ENCODE results near the gene CRACDL. TPM values are rescaled to one million over a fixed set of nuclear protein-coding genes. Genes with fewer than 3 reads are reported as not detected.

CRACDL gene
- total and polyA plus RNA-seq, 4 experiments from 2014 or later: 0.25 to 1.3 (median 1.2) TPM

DNA sequence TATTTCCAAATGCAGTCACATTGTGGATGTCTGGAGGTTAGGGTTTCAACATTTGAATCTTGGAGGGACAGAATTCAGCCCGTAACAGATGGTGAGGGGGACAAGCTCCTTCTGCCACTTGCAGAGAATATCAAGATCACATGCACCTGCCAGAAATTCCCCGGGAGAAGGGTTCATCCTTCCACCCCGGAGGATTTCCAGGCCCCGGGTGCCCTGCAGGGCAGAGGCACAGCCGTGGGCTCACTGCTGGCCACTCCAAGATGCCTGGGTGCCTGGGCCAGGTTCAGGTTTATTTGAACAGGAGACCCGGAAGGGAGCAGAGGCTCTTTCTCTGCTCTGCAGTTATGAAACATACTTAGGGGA, 166.9 kb downstream of the CRACDL start:
- H3K4me3 Mint-ChIP-seq: peak overlapping the region; percentile 67 to 98 (median 76)
- peaks cover 0 to 9% of the 10 kb centered on the region in 2 donors for H3K36me3 Mint-ChIP-seq
- Histone ChIP-seq H3K4me1 (ENCODE audit: insufficient read depth, low read length) (peaks cover 83% of the 10 kb centered on the region), H3K27me3 (ENCODE audit: insufficient read depth, low read length) (no peaks in the 10 kb centered on the region), H3K4me3 (ENCODE audit: low read length in 2 of 2) (peak overlapping the region in 1 of 2 donors; percentile 2), H3K27ac (ENCODE audit: low read depth, low read length) (peak overlapping the region; percentile 57), H3K9me3 (ENCODE audit: control insufficient read depth in 1 of 2, low read length in 2 of 2) (no peaks in the 10 kb centered on the region), H3K36me3 (ENCODE audit: insufficient read depth, low read length) (no peaks in the 10 kb centered on the region)
- intact Hi-C loops (cut with micrococcal nuclease): no loop called here
- ChIA-PET CTCF (ENCODE audit: partially characterized antibody) (interaction anchor here (1.2 to 1.8 kb wide), 3 partner anchors 36 to 54 kb away, joined by 4 to 6 read pairs (median 4); no protein-coding TSS in a partner anchor), POLR2A (ENCODE audit: partially characterized antibody) (interaction anchor here (1.3 to 13.3 kb wide), 4 partner anchors 10 to 109 kb away, joined by 3 to 565 read pairs (median 198); partner anchors contain the start of gene MGAT4A)
- H3K27me3 Mint-ChIP-seq: no peaks in the 10 kb centered on the region
- H3K4me1 Mint-ChIP-seq: peaks cover 65 to 97% (median 79%) of the 10 kb centered on the region in 4 donors
- peaks cover 0 to 2% (median 0%) of the 10 kb centered on the region in 8 donors for H3K9me3 Mint-ChIP-seq
- no peak for DNase-seq
- peak overlapping the region; percentile 89 to 100 (median 98) for H3K27ac Mint-ChIP-seq

DNA sequence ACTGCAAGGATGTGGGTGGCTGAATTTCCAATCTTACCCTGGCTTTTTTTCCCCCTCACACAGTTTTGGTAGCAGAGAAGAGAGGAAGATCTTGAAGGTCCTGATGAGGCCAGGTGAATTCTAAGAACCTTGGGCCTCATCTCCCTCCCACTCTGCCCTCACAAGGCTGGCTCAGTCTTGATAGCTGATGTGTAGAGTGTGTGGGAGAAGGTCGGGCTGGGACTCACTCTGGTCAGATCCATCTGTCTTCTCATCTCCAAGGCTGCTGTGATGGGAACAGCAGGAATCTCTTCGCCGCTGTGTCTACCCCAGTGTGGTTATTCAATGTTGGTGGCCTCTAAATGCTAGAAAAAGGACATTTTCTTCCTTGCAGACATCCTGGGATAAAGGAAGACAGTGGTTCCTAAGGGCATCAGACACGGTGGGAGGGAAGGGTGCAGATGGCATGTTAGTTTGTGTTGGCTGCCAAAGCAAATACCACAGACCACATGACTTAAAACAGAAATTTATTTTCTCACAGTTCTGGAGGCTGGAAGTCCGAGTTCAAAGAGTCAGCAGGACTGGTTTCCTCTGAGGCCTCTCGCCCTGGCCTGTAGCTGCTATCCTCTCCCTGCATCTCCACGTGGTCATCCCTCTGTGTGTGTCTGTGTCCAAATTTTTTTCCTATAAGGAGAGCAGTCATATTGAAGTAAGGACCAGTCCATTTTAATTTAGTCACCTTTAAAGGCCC, 167.5 kb downstream of the CRACDL start:
- intact Hi-C loops (cut with micrococcal nuclease): no loop called here
- H3K36me3 ChIP-seq (ENCODE audit: insufficient read depth, low read length): no peaks in the 10 kb centered on the region
- H3K4me3 Mint-ChIP-seq: peak overlapping the region; percentile 67 to 98 (median 76)
- ChIA-PET CTCF (ENCODE audit: partially characterized antibody) (interaction anchor here (1.2 to 1.8 kb wide), 4 partner anchors 35 to 55 kb away, joined by 3 to 6 read pairs (median 4); no protein-coding TSS in a partner anchor), POLR2A (ENCODE audit: partially characterized antibody) (interaction anchor here (0.7 to 13.3 kb wide), 5 partner anchors 10 to 109 kb away, joined by 3 to 565 read pairs (median 173); partner anchors contain the start of gene MGAT4A)
- H3K9me3 ChIP-seq (ENCODE audit: control insufficient read depth in 1 of 2, low read length in 2 of 2): no peaks in the 10 kb centered on the region
- H3K4me3 ChIP-seq (ENCODE audit: low read length in 2 of 2): peak overlapping the region in 1 of 2 donors; percentile 2
- H3K4me1 Mint-ChIP-seq: peaks cover 63 to 95% (median 78%) of the 10 kb centered on the region in 4 donors
- peaks cover 0 to 9% of the 10 kb centered on the region in 2 donors for H3K36me3 Mint-ChIP-seq
- peak overlapping the region; percentile 57 for H3K27ac ChIP-seq (ENCODE audit: low read depth, low read length)
- peak overlapping the region; percentile 89 to 100 (median 98) for H3K27ac Mint-ChIP-seq
- H3K27me3 Mint-ChIP-seq: no peaks in the 10 kb centered on the region
- DNase-seq: peak in 1 of 5 donors; percentile 54
- peaks cover 83% of the 10 kb centered on the region for H3K4me1 ChIP-seq (ENCODE audit: insufficient read depth, low read length)
- peaks cover 0 to 1% (median 0%) of the 10 kb centered on the region in 8 donors for H3K9me3 Mint-ChIP-seq
- no peaks in the 10 kb centered on the region for H3K27me3 ChIP-seq (ENCODE audit: insufficient read depth, low read length)

- no peaks in the 10 kb centered on the region for H3K9me3 ChIP-seq (ENCODE audit: control insufficient read depth in 1 of 2, low read length in 2 of 2)
- H3K4me3 ChIP-seq (ENCODE audit: low read length in 2 of 2): no peak overlapping the region
- no peak overlapping the region for H3K4me3 Mint-ChIP-seq
- DNase-seq: no peak
- H3K36me3 Mint-ChIP-seq: peaks cover 0 to 2% of the 10 kb centered on the region in 2 donors
- peaks cover 89% of the 10 kb centered on the region for H3K4me1 ChIP-seq (ENCODE audit: insufficient read depth, low read length)
- POLR2A ChIA-PET (ENCODE audit: partially characterized antibody): interaction anchor here (1.2 to 13.3 kb wide), 2 partner anchors 31 to 72 kb away, joined by 3 to 565 read pairs; partner anchors contain the start of gene MGAT4A
- no peaks in the 10 kb centered on the region for H3K36me3 ChIP-seq (ENCODE audit: insufficient read depth, low read length)
- intact Hi-C loops (cut with micrococcal nuclease): no loop called here
- H3K27ac ChIP-seq (ENCODE audit: low read depth, low read length): no peak overlapping the region
- H3K4me1 Mint-ChIP-seq: peaks cover 62 to 93% (median 77%) of the 10 kb centered on the region in 4 donors
- H3K27ac Mint-ChIP-seq: peak overlapping the region in 6 of 7 donors; percentile 58 to 98 (median 74)
- CTCF ChIA-PET (ENCODE audit: partially characterized antibody): interaction anchor here (1.4 kb wide), 1 partner anchor 115 kb away, joined by 4 read pairs; no protein-coding TSS in a partner anchor
- peaks cover 0 to 2% (median 0%) of the 10 kb centered on the region in 8 donors for H3K9me3 Mint-ChIP-seq
- H3K27me3 Mint-ChIP-seq: no peaks in the 10 kb centered on the region
- H3K27me3 ChIP-seq (ENCODE audit: insufficient read depth, low read length): no peaks in the 10 kb centered on the region
Observed at GRCh38 chr2:98764499-98764898, 171.5 kb downstream of the CRACDL start.

DNA sequence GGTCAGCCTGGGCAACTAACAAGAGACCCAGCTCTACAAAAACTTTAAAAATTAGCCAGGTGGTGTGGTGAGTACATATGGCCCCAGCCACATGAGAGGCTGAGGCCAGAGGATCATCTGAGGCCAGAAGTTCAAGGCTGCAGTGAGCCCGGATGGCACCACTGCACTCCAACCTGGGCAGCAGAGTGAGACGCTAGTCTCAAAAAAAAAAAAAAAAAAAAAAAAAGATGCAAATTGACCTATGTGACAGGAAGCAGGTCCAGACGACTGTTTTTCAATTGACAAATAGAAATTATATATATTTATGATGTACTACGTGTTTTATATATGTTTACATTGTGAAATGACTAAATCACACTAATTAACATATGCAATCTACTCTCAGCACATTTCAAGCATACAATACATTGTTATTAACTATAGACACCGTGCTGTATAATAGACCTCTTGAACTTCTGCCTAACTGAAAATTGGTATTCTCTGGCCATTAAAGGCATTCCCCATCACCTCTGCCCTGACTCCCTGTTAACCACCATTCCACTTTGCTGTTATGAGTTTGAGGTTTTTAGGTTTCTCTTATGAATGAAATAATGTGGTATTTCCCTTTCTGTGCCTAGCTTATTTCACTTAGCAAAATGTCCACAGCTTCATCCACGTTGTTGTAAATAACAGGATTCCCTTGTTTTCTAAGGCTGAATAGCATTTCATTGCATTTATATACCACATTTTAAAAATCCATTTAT, 172.6 kb downstream of the CRACDL start:
- Mint-ChIP-seq H3K4me3 (peak overlapping the region in 3 of 8 donors; percentile 10 to 27 (median 25)), H3K36me3 (no peaks in the 10 kb centered on the region), H3K27ac (peak overlapping the region; percentile 58 to 93 (median 88)), H3K9me3 (peaks cover 0 to 2% (median 0%) of the 10 kb centered on the region in 8 donors), H3K4me1 (peaks cover 60 to 91% (median 75%) of the 10 kb centered on the region in 4 donors), H3K27me3 (no peaks in the 10 kb centered on the region)
- Histone ChIP-seq H3K27ac (ENCODE audit: low read depth, low read length) (no peak overlapping the region), H3K27me3 (ENCODE audit: insufficient read depth, low read length) (no peaks in the 10 kb centered on the region), H3K4me1 (ENCODE audit: insufficient read depth, low read length) (peaks cover 89% of the 10 kb centered on the region), H3K9me3 (ENCODE audit: control insufficient read depth in 1 of 2, low read length in 2 of 2) (no peaks in the 10 kb centered on the region), H3K36me3 (ENCODE audit: insufficient read depth, low read length) (no peaks in the 10 kb centered on the region), H3K4me3 (ENCODE audit: low read length in 2 of 2) (no peak overlapping the region)
- ChIA-PET CTCF (ENCODE audit: partially characterized antibody) (interaction anchor here (1.4 kb wide), 1 partner anchor 114 kb away, joined by 4 read pairs; no protein-coding TSS in a partner anchor), POLR2A (ENCODE audit: partially characterized antibody) (interaction anchor here (13.3 kb wide), 1 partner anchor 30 kb away, joined by 565 read pairs; the partner anchor contains the start of gene MGAT4A)
- intact Hi-C loops (cut with micrococcal nuclease): no loop called here
- no peak for DNase-seq

GRCh38 chr2:98761909-98762308, 174.1 kb downstream of the CRACDL start:
- Histone ChIP-seq H3K4me1 (ENCODE audit: insufficient read depth, low read length) (peaks cover 89% of the 10 kb centered on the region), H3K4me3 (ENCODE audit: low read length in 2 of 2) (no peak overlapping the region), H3K36me3 (ENCODE audit: insufficient read depth, low read length) (no peaks in the 10 kb centered on the region), H3K27me3 (ENCODE audit: insufficient read depth, low read length) (no peaks in the 10 kb centered on the region), H3K27ac (ENCODE audit: low read depth, low read length) (peak overlapping the region; percentile 34), H3K9me3 (ENCODE audit: control insufficient read depth in 1 of 2, low read length in 2 of 2) (no peaks in the 10 kb centered on the region)
- Mint-ChIP-seq H3K36me3 (no peaks in the 10 kb centered on the region), H3K27me3 (no peaks in the 10 kb centered on the region), H3K27ac (peak overlapping the region; percentile 67 to 93 (median 88)), H3K4me3 (peak overlapping the region in 5 of 8 donors; percentile 42 to 64 (median 56)), H3K9me3 (peaks cover 0 to 2% (median 0%) of the 10 kb centered on the region in 8 donors), H3K4me1 (peaks cover 62 to 91% (median 79%) of the 10 kb centered on the region in 4 donors)
- no peak for DNase-seq
- intact Hi-C loops (cut with micrococcal nuclease): loop anchor here (1.0 kb wide), 1 partner anchor 9 kb away; no protein-coding TSS in a partner anchor
- POLR2A ChIA-PET (ENCODE audit: partially characterized antibody): interaction anchor here (1.6 to 9.7 kb wide), 4 partner anchors 9 to 87 kb away, joined by 3 to 268 read pairs (median 114); partner anchors contain the start of gene MGAT4A
- CTCF ChIA-PET (ENCODE audit: partially characterized antibody): interaction anchor here (1.2 to 2.8 kb wide), 2 partner anchors 9 to 113 kb away, joined by 3 to 17 read pairs; no protein-coding TSS in a partner anchor

GRCh38 chr2:98761267-98761781, 174.7 kb downstream of the CRACDL start:
- intact Hi-C loops (cut with micrococcal nuclease): loop anchor here (1.0 kb wide), 1 partner anchor 10 kb away; no protein-coding TSS in a partner anchor
- POLR2A ChIA-PET (ENCODE audit: partially characterized antibody): interaction anchor here (1.6 to 9.7 kb wide), 4 partner anchors 10 to 86 kb away, joined by 3 to 268 read pairs (median 114); partner anchors contain the start of gene MGAT4A

More at GRCh38 chr2:98761267-98761781, 174.7 kb downstream of the CRACDL start:
- Mint-ChIP-seq H3K27ac (peak overlapping the region; percentile 67 to 93 (median 85)), H3K9me3 (peaks cover 0 to 2% (median 0%) of the 10 kb centered on the region in 8 donors), H3K4me1 (peaks cover 58 to 89% (median 76%) of the 10 kb centered on the region in 4 donors), H3K27me3 (no peaks in the 10 kb centered on the region), H3K4me3 (peak overlapping the region; percentile 22 to 84 (median 51)), H3K36me3 (no peaks in the 10 kb centered on the region)
- DNase-seq: peak; percentile 39 to 84 (median 58)
- H3K36me3 ChIP-seq (ENCODE audit: insufficient read depth, low read length): no peaks in the 10 kb centered on the region
- peak overlapping the region; percentile 34 for H3K27ac ChIP-seq (ENCODE audit: low read depth, low read length)
- H3K27me3 ChIP-seq (ENCODE audit: insufficient read depth, low read length): no peaks in the 10 kb centered on the region
- no peak overlapping the region for H3K4me3 ChIP-seq (ENCODE audit: low read length in 2 of 2)
- peaks cover 89% of the 10 kb centered on the region for H3K4me1 ChIP-seq (ENCODE audit: insufficient read depth, low read length)
- no peaks in the 10 kb centered on the region for H3K9me3 ChIP-seq (ENCODE audit: control insufficient read depth in 1 of 2, low read length in 2 of 2)
- CTCF ChIA-PET (ENCODE audit: partially characterized antibody): interaction anchor here (1.2 to 2.8 kb wide), 2 partner anchors 9 to 112 kb away, joined by 3 to 17 read pairs; no protein-coding TSS in a partner anchor

All from CD4-positive, alpha-beta memory T cell (primary cell).